ENCODE results near the gene NLRP6. TPM values are rescaled to one million over a fixed set of nuclear protein-coding genes. Genes with fewer than 3 reads are reported as not detected.

The NLRP6 gene
- total RNA-seq, 4 donors from 2014 or later = 0.13 to 0.73 (median 0.28) TPM

DNA sequence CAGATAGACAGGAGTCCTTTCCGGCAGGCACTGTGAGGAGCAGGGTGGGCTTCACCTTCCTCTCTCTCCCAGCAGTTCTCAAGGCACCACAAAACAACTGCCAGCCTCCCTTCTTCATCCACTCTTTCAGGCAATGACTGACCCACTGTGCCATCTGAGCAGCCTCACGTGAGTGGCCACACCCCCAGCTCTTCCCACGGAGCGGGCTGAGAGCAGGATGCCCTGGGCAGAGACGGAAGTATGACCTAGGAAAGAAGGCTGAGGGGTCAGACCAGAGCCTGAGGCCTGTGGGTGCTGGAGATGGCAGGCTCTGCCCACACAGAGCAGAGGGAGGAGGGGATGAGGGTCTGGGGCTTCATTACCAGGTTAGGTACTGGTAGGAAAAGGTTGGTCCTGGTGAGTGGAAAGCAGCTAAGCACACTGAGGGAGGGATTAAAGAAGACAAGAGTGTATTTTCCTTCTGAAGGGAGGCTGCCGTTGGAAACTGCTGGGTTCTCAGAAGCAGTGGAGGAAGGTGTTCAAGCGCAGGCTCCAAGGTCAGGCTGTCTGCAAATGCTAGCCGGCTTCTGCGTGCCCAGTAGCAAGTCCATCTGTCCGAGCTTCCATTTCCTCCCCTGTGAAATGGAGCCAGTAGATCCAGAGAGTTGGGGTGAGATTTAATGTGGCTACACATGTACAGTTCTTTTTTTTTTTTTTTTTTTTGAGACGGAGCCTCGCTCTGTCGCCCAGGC lies 4.6 kb downstream of the NLRP6 start:
- H3K4me3 ChIP-seq (replicated peaks in 1 of 3) = no peak overlapping the region
- TF ChIP-seq, protein P1, sequence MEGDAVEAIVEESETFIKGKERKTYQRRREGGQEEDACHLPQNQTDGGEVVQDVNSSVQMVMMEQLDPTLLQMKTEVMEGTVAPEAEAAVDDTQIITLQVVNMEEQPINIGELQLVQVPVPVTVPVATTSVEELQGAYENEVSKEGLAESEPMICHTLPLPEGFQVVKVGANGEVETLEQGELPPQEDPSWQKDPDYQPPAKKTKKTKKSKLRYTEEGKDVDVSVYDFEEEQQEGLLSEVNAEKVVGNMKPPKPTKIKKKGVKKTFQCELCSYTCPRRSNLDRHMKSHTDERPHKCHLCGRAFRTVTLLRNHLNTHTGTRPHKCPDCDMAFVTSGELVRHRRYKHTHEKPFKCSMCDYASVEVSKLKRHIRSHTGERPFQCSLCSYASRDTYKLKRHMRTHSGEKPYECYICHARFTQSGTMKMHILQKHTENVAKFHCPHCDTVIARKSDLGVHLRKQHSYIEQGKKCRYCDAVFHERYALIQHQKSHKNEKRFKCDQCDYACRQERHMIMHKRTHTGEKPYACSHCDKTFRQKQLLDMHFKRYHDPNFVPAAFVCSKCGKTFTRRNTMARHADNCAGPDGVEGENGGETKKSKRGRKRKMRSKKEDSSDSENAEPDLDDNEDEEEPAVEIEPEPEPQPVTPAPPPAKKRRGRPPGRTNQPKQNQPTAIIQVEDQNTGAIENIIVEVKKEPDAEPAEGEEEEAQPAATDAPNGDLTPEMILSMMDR (IDR thresholded peaks at IDR 0.05) = no peak
- no peak for TF ChIP-seq POLR2A (IDR thresholded peaks at IDR 0.05)
- 62 to 63% methylated on average over 13 of the region's 13 CpGs for WGBS, 2 donors
- intact Hi-C loops (cut with DNase I) = loop anchor here (10.0 kb wide), 1 partner anchor 78 kb away; the partner anchor contains the start of genes BET1L and RIC8A
- H3K27ac ChIP-seq = no peak overlapping the region
- no peaks in the 10 kb centered on the region for H3K9me3 ChIP-seq
- H3K4me1 ChIP-seq = peaks cover 6 to 32% of the 10 kb centered on the region in 2 donors
- DNase-seq = no peak
- no peaks in the 10 kb centered on the region for H3K36me3 ChIP-seq
- H3K27me3 ChIP-seq = peaks cover 28% of the 10 kb centered on the region

DNA sequence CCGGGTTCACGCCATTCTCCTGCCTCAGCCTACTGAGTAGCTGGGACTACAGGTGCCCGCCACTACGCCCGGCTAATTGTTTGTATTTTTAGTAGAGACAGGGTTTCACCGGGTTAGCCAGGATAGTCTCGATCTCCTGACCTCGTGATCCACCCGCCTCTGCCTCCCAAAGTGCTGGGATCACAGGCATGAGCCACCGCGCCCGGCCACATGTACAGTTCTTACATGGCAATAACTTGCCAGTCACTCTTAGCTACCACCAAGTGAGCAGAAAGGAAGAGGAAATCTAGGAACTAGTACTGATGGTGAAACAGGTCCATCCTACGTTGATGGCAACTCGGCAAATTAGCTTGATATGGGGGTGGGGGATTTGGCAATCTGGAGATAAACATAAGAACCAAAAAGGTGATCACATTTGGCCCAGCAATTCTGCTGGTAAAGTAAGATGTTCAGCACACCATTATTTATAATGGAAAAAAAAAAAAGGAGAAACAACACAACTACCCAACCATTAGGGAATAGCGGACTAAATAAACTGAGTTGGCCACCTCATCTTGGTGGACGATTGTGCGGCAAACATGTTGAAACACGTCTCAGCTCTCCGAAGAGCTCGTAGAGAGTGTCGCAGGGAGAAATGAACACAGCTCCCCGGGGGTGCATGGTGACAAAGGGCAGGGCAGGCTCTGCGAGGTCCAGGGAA lies 5.3 kb downstream of the NLRP6 start:
- DNase-seq = no peak
- H3K4me3 ChIP-seq (replicated peaks in 1 of 3) = no peak overlapping the region
- H3K27me3 ChIP-seq = peaks cover 28% of the 10 kb centered on the region
- H3K27ac ChIP-seq = no peak overlapping the region
- intact Hi-C loops (cut with DNase I) = loop anchor here (10.0 kb wide), 1 partner anchor 79 kb away; the partner anchor contains the start of genes BET1L and RIC8A
- TF ChIP-seq, protein P1 (IDR thresholded peaks at IDR 0.05) = no peak
- no peak for TF ChIP-seq POLR2A (IDR thresholded peaks at IDR 0.05)
- WGBS, 2 donors = 85 to 89% methylated on average over 23 of the region's 23 CpGs
- H3K36me3 ChIP-seq = no peaks in the 10 kb centered on the region
- H3K9me3 ChIP-seq = no peaks in the 10 kb centered on the region
- H3K4me1 ChIP-seq = peaks cover 12 to 38% of the 10 kb centered on the region in 2 donors

DNA sequence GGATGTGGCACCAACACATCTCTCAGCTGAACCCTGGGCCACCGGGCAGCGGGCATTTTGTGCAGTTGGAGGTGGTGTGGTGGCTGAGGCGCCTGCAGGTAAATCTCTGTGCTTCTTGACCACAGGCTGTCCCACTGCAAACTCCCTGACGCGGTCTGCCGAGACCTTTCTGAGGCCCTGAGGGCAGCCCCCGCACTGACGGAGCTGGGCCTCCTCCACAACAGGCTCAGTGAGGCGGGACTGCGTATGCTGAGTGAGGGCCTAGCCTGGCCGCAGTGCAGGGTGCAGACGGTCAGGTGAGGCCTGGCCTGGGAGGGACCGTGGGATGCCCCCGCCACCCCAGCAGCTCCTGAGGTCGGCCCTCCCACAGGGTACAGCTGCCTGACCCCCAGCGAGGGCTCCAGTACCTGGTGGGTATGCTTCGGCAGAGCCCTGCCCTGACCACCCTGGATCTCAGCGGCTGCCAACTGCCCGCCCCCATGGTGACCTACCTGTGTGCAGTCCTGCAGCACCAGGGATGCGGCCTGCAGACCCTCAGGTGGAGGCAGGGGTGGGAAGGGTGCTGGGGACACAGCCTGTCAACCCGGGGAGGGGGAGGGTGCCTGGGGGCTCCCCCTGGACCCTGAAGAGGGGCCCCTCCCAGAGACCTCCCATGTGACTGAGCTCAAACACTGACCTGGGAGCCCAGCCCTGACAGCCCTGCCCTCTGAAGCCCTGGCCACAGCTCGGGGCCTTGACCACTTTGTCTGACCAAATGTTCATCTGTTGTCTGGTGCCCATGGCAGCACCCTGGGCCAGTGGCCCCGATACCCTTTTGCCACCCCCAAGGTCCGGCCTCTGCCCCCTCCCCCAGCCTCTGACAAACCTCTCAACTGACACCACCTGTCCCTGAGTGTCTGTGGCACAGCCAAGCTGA lies 6.2 kb downstream of the NLRP6 start:
- intact Hi-C loops (cut with DNase I) = loop anchor here (10.0 kb wide), 1 partner anchor 80 kb away; the partner anchor contains the start of genes BET1L and RIC8A
- TF ChIP-seq, protein P1 (IDR thresholded peaks at IDR 0.05) = no peak
- TF ChIP-seq POLR2A (IDR thresholded peaks at IDR 0.05) = no peak
- H3K27ac ChIP-seq = no peak overlapping the region
- H3K36me3 ChIP-seq = no peaks in the 10 kb centered on the region
- H3K9me3 ChIP-seq = no peaks in the 10 kb centered on the region
- peaks cover 23% of the 10 kb centered on the region for H3K27me3 ChIP-seq
- WGBS, 2 donors = 75 to 82% methylated on average over 5 to 12 of the region's 24 CpGs
- no peak overlapping the region for H3K4me3 ChIP-seq (replicated peaks in 1 of 3)
- no peak for DNase-seq
- peaks cover 14 to 33% of the 10 kb centered on the region in 2 donors for H3K4me1 ChIP-seq

DNA sequence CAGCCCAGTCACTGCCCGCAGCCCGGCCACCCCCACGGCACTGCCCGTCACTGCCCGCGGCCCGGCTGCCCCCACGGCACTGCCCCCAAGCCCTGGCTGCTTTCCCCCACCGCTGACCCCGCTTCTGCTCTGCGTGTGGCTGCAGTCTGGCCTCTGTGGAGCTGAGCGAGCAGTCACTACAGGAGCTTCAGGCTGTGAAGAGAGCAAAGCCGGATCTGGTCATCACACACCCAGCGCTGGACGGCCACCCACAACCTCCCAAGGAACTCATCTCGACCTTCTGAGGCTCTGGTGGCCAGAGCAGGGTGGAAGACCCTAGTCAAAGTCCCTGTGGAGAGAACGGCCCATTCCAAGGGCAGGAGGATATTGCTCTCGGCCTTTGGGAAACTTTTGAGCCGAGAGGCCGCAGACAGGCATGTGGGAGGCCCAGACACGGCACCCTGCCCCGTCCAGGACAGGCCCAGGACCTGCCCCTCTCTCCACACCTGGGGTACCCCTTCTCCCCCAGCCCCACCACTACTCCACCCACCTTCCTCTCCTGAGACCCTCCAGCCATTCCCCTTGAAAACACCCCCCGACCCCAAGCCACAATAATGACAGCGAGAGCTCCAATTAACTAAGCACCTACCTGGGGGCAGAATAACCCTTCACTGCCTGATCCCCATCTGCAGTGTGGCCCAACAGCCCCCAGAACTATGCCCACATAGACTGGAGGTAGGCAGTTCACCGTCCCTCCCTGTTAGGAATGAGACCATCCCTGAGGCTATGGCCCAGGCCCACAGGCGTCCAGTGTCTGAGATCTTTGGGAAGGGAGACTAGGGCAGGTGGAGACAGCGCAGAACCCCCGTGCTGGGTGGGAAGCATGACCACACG lies 7.0 kb downstream of the NLRP6 start:
- peaks cover 18 to 32% of the 10 kb centered on the region in 2 donors for H3K4me1 ChIP-seq
- H3K36me3 ChIP-seq = no peaks in the 10 kb centered on the region
- 81 to 86% methylated on average over 17 to 29 of the region's 29 CpGs for WGBS, 2 donors
- no peak for DNase-seq
- TF ChIP-seq, protein P1 (IDR thresholded peaks at IDR 0.05) = no peak
- TF ChIP-seq POLR2A (IDR thresholded peaks at IDR 0.05) = no peak
- peaks cover 14% of the 10 kb centered on the region for H3K27me3 ChIP-seq
- no peak overlapping the region for H3K27ac ChIP-seq
- H3K4me3 ChIP-seq (replicated peaks in 1 of 3) = no peak overlapping the region
- intact Hi-C loops (cut with DNase I) = loop anchor here (10.0 kb wide), 1 partner anchor 80 kb away; the partner anchor contains the start of genes BET1L and RIC8A
- no peaks in the 10 kb centered on the region for H3K9me3 ChIP-seq
